Stimulated activated CD8-positive, alpha-beta memory T cell treated with anti-CD3 and anti-CD28 coated beads, Interleukin-12 subunit alpha, Interleukin-12 subunit beta, amount 100 ng/mL, for 24 hours (primary cell): ENCODE results near the gene KCNQ5.
"Not testable (repeated sequence)": the region's sequence is repeated elsewhere in the genome, so short reads cannot be mapped to it uniquely, and the experiment has no call there.

Source experiments
- DNase-seq: peaks from one replicate; pipeline ENCODE4 v3.0.0-alpha.2; 2020; ENCODE audit errors: extremely low read depth

KCNQ5 gene

DNA sequence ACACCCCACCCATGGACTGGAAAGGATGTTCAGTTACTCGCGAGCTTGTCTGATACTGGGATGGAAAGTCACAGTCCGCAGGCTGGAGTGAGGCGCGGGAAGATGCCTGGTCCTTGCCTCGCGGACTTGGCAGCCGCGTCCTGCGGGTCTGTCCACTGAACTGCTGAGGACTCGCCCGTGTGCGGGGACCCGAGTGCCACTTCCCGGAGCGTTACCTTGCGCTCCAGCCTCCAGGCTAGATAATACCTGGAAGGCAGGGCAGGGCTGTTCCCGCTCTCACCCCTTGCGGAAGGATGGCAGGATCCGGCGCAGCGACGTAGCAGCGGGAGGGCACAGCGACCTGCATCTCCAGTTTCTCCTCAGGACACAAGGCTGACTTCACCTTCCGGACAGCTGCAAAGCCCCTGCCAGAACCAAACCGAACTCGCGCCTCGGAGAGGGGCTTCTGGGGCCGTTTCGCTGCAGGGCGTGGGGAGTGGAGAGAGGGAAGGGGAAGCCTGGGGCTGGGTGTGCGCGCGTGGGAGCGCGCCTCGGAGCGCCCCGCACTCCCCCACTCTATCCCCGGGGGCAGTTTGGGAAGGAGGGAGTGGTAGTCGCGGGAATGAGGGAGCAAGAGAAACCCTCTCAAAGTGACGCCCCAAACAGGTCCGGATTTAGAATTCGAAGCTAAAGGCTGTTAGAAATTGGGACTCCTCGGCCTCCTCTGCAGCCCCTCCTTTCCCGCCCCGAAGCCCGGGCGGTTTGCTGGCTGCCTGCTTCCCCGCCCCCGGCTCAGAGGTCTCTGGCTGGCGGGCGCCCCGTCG lies at the start of gene KCNQ5:
Gene KCNQ5 (plus strand): TSS at position 774 of the 803 bp plus-strand sequence.
- DNase-seq, result no peak

DNA sequence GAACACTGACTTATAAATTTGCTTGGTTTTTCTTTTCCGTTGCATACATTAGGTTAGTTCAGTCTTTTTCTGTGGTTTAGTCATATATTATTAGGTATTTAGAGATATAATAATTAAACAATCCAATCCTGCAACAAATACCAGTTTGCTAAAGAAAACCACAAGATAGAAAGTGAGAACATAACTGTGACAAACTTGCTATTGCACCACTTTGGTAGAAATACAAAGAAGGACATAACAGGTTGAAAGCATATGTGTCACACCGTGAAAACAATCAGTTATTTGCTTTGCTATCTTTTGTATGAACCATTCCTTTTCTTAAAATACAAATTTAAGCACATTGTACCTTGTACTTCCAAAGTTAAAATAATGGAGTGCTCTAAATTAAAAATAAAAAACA lies 42.0 kb upstream of the KCNQ5 start:
- DNase-seq, result no peak

GRCh38 chr6:72580281-72580940 lies 41.5 kb upstream of the KCNQ5 start:
- DNase-seq, result no peak

- not testable (repeated sequence) for DNase-seq
Observed at GRCh38 chr6:72580950-72581349, 40.9 kb upstream of the KCNQ5 start.

DNA sequence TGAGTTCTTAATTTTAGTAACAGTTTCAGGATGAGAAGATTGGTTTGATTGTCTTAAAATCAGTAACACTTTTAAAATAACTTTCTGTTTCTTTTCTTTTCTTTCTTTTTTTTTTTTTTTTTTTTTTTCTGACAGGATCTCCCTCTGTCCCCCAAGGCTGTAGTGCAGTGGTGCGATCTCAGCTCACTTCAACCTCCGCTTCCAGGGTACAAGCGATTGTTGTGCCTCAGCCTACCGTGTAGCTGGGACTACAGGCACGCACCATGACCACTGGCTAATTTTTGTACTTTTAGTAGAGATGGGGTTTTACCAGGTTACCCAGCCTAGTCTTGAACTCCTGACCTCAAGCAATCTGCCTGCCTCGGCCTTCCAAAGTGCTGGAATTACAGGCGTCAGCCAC lies 33.7 kb upstream of the KCNQ5 start:
- no peak for DNase-seq

DNA sequence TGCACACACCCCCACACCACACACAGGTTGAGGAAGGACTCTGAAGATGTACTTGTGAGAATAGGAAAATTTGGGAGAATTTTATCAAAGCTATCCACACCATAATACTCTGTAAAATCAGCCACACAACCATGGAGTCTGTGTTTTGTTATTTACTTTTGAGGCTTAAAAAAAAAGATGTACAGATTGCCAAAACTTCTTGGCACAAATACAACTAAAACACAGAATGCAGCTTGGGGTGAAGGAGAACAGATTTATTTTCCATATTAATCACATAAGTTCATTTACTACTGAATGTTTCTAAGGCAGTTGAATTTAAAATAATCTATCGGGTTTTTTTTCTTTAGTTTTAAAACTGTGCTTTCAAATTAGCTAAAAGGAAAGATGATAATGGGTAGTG lies 32.8 kb upstream of the KCNQ5 start:
- DNase-seq, result no peak

DNA sequence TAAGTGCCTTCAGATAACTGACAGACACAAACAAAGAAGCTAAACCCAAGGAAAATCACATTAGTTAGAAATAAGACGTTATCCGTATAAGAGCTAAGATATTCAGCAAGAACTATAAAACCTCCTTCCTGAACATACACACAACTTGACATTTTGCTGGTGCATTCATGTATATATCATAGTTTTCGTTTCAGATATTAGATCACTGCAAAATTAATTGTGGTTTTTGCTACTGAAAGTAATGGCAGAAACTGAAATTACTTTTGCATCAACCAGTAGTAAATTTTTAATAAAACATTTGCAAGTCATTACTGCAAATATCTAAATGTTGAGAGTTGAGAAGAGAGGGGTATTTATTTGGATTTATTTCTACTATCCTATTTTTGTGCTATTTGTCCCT lies 26.1 kb upstream of the KCNQ5 start:
- no peak for DNase-seq

DNA sequence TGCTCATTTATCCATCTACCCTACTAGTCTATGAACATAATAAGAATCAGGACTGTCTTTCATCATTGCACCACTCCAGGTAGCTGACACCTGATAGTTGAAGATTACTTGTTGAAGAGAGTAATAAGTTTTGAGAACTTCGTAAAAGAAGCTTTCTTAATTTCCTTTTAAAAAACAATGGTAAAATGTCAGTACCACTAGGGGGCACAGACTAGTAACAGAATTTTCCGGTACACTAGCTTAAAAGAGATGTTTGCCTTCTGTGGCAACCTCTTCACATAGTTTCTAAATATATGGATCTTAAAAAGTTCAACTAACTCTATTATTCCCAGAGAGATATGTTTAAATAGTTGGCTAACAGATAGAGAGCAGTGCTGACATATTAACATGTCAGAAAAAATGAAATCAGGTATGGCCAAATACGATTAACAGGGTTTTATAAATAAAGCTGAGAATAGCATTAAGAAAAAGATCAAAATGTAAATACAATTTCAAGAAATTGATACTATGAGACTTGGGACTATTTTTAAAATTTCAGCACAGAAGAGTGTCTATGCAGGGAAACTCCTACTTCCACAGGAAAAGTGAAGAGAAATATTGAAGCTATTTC lies 5.4 kb upstream of the KCNQ5 start:
- no peak for DNase-seq

GRCh38 chr6:72617721-72618120 lies 4.1 kb upstream of the KCNQ5 start:
- DNase-seq, result no peak

- peak; percentile 58 for DNase-seq
Observed at GRCh38 chr6:72619883-72620696, 1.8 kb upstream of the KCNQ5 start.

DNA sequence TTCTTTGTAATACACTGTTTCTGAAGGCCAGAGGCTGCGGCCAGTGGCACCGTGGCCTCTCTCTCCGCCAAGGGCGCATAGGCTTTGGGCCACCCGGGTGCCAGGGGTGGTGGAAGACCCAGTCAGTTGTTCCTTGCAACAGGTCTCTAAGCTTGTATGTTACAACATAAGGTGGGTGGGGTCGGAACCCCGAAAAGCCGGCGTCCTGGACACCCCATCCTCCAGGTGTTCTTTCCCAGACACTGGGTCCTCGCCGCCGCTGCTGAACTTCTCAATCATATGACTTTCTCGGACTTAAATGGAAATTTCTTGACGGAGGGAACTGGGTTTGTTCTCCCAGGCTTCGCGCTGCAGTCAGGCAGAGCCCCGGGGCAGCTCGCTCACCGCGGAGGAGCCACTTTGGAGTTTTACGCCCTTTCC lies 983 bp upstream of the KCNQ5 start:
- no peak for DNase-seq

- DNase-seq, result peak; percentile 15
Observed at GRCh38 chr6:72622094-72622940, 453 bp downstream of the KCNQ5 start.

GRCh38 chr6:72623808-72624207 lies 1.9 kb downstream of the KCNQ5 start:
- DNase-seq, result no peak

- DNase-seq, result no peak
Observed at GRCh38 chr6:72624557-72625160, 2.8 kb downstream of the KCNQ5 start.

DNA sequence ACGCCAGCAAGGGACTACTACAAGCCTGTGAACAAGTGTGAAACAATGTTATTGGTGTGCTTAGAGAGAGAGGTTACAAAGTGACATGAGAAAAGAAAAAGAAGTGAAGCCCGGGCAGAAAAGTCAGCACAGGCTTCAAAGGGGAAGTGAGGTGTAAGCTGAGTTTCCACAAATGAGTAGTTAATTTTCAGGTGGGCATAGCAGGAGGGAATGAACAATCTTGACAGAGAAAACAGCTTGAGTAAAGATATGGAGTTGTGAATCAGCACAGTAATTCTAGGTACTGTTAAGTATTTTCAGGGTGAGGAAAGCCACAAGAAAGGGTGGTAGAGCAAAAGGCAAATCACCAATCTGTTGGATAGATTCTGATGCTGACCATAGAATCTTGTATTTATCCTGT lies 4.3 kb downstream of the KCNQ5 start:
- no peak for DNase-seq

DNA sequence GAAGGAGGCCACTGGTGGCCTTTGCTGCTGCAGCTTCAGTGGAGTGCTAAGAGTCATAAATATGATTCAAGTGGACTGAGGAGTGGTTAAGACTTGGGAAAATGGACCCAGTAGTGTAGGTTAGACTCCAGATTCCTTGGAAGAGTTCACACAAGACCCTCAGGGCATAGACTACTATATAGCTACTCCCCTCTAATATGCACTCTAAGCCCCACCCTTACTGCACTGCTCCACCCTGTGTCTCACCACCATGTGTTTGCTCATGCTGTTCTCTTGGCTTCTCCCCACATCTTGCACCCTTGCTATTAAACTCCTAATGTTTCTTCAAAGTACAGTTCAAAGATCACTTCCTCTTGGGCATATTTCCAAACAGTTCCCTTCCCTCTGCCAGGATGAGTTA lies 5.7 kb downstream of the KCNQ5 start:
- DNase-seq, result no peak

DNA sequence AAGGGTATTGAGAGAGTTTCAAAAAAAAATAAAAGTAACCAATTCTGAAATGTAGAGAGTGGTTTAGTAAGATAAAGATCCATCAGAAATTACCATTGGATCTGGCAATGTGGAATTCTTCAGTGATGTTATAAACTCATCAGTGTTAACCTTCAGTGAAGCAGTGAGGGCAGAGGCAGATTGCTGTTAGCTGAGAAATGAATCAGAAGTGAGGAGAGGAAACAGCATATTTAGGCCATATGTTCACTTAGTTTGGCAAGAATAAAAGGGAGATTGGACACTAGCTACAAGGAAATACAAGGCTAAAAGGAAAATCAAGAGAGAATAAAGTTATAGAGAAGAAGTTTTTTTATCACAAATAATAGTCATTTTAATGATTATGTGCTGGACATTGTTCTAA lies 9.6 kb downstream of the KCNQ5 start:
- DNase-seq, result no peak

GRCh38 chr6:72635636-72636035 lies 13.8 kb downstream of the KCNQ5 start:
- no peak for DNase-seq

DNA sequence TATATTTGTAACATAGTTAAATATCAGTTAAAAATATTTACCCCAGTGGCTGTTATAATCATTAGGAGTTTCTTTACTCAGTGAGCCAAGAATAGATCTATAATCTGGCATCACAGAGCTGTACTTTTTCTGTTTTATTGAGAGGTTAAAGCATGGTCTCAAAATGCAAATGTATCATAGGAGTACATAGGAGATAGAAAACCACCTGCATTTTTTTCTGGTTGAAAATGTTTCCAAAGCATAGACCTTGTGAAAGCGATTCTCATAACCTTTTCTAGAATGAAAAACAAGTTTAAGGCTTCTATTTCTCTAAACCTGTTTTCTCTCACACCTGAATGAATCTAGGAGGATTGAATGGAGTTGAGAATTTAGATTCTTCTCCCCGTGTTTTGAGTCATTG lies 14.4 kb downstream of the KCNQ5 start:
- DNase-seq, result no peak

- DNase-seq, result no peak
Observed at GRCh38 chr6:72636786-72637185, 14.9 kb downstream of the KCNQ5 start.
